Measurements from ENCODE around the gene ARTN.

GRCh38 chr1:43981636-43982035, 48.0 kb downstream of the ARTN start:
- TF ChIP-seq TAF1 (IDR thresholded peaks at IDR 0.05; ENCODE audit: low read depth), result no peak
- no peak for TF ChIP-seq RAD21 (IDR thresholded peaks at IDR 0.05; ENCODE audit: low read depth)
- TF ChIP-seq CEBPB (IDR thresholded peaks at IDR 0.05), result no peak
- TF ChIP-seq USF1 (IDR thresholded peaks at IDR 0.05), result no peak
- no peak for TF ChIP-seq REST (IDR thresholded peaks at IDR 0.05; ENCODE audit: low read depth)
- TF ChIP-seq NFIC (IDR thresholded peaks at IDR 0.05), result no peak
- TF ChIP-seq EP300 (IDR thresholded peaks at IDR 0.05; ENCODE audit: borderline replicate concordance), result no peak
- TF ChIP-seq EGR1 (IDR thresholded peaks at IDR 0.05), result no peak
